Measurements from ENCODE around the gene PMM1. TPM values are rescaled to one million over a fixed set of nuclear protein-coding genes. Genes with fewer than 3 reads are reported as not detected.

The PMM1 gene
- total and polyA plus RNA-seq, 4 experiments from 2014 or later = 31.7 to 45.7 (median 32.5) TPM

GRCh38 chr22:41584881-41585280 is 4.8 kb downstream of the PMM1 start:
- POLR2A ChIA-PET (ENCODE audit: partially characterized antibody) = no interaction called here
- H3K36me3 Mint-ChIP-seq = peaks cover 9 to 40% of the 10 kb centered on the region in 2 donors
- CTCF ChIA-PET (ENCODE audit: partially characterized antibody) = no interaction called here

GRCh38 chr22:41582694-41583093 is 6.9 kb downstream of the PMM1 start:
- peak overlapping the region in 1 of 7 donors; percentile 52 for H3K27ac Mint-ChIP-seq
- no peaks in the 10 kb centered on the region for H3K9me3 Mint-ChIP-seq
- POLR2A ChIA-PET (ENCODE audit: partially characterized antibody) = no interaction called here
- no peaks in the 10 kb centered on the region for H3K27me3 Mint-ChIP-seq
- peaks cover 26% of the 10 kb centered on the region for H3K36me3 ChIP-seq (ENCODE audit: insufficient read depth, low read length)
- peaks cover 1 to 11% (median 3%) of the 10 kb centered on the region in 4 donors for H3K4me1 Mint-ChIP-seq
- no peak overlapping the region for H3K27ac ChIP-seq (ENCODE audit: low read depth, low read length)
- intact Hi-C loops (cut with micrococcal nuclease) = loop anchor here (10.0 kb wide), 1 partner anchor 138 kb away; the partner anchor contains the start of gene TOB2
- H3K4me3 ChIP-seq (ENCODE audit: low read length in 2 of 2) = no peak overlapping the region
- H3K4me1 ChIP-seq (ENCODE audit: insufficient read depth, low read length) = no peaks in the 10 kb centered on the region
- peaks cover 9 to 52% of the 10 kb centered on the region in 2 donors for H3K36me3 Mint-ChIP-seq
- DNase-seq = no peak
- no peaks in the 10 kb centered on the region for H3K9me3 ChIP-seq (ENCODE audit: control insufficient read depth in 1 of 2, low read length in 2 of 2)
- no peaks in the 10 kb centered on the region for H3K27me3 ChIP-seq (ENCODE audit: insufficient read depth, low read length)
- CTCF ChIA-PET (ENCODE audit: partially characterized antibody) = interaction anchor here (0.6 kb wide), 1 partner anchor 132 kb away, joined by 3 read pairs; no protein-coding TSS in a partner anchor
- H3K4me3 Mint-ChIP-seq = peak overlapping the region in 1 of 8 donors; percentile 63

More at GRCh38 chr22:41584881-41585280, 4.8 kb downstream of the PMM1 start:
- no peak for DNase-seq
- Histone ChIP-seq H3K4me1 (ENCODE audit: insufficient read depth, low read length) (peaks cover 10% of the 10 kb centered on the region), H3K27ac (ENCODE audit: low read depth, low read length) (no peak overlapping the region), H3K36me3 (ENCODE audit: insufficient read depth, low read length) (peaks cover 19% of the 10 kb centered on the region), H3K27me3 (ENCODE audit: insufficient read depth, low read length) (no peaks in the 10 kb centered on the region), H3K4me3 (ENCODE audit: low read length in 2 of 2) (no peak overlapping the region), H3K9me3 (ENCODE audit: control insufficient read depth in 1 of 2, low read length in 2 of 2) (no peaks in the 10 kb centered on the region)
- H3K27me3 Mint-ChIP-seq = no peaks in the 10 kb centered on the region
- H3K4me3 Mint-ChIP-seq = no peak overlapping the region
- H3K27ac Mint-ChIP-seq = no peak overlapping the region
- H3K9me3 Mint-ChIP-seq = no peaks in the 10 kb centered on the region
- peaks cover 7 to 27% (median 15%) of the 10 kb centered on the region in 4 donors for H3K4me1 Mint-ChIP-seq
- intact Hi-C loops (cut with micrococcal nuclease) = loop anchor here (10.0 kb wide), 1 partner anchor 140 kb away; the partner anchor contains the start of gene TOB2

- H3K4me3 ChIP-seq (ENCODE audit: low read length in 2 of 2) = no peak overlapping the region
- H3K4me1 ChIP-seq (ENCODE audit: insufficient read depth, low read length) = no peaks in the 10 kb centered on the region
- no peak overlapping the region for H3K27ac Mint-ChIP-seq
- intact Hi-C loops (cut with micrococcal nuclease) = loop anchor here (10.0 kb wide), 1 partner anchor 135 kb away; the partner anchor contains the start of gene TOB2
- H3K36me3 ChIP-seq (ENCODE audit: insufficient read depth, low read length) = peaks cover 30% of the 10 kb centered on the region
- POLR2A ChIA-PET (ENCODE audit: partially characterized antibody) = no interaction called here
- no peak overlapping the region for H3K4me3 Mint-ChIP-seq
- peaks cover 13 to 58% of the 10 kb centered on the region in 2 donors for H3K36me3 Mint-ChIP-seq
- no peaks in the 10 kb centered on the region for H3K9me3 Mint-ChIP-seq
- no peak for DNase-seq
- peaks cover 0 to 6% (median under 1%) of the 10 kb centered on the region in 4 donors for H3K4me1 Mint-ChIP-seq
- no peaks in the 10 kb centered on the region for H3K27me3 ChIP-seq (ENCODE audit: insufficient read depth, low read length)
- H3K27ac ChIP-seq (ENCODE audit: low read depth, low read length) = no peak overlapping the region
- H3K9me3 ChIP-seq (ENCODE audit: control insufficient read depth in 1 of 2, low read length in 2 of 2) = no peaks in the 10 kb centered on the region
- CTCF ChIA-PET (ENCODE audit: partially characterized antibody) = interaction anchor here (0.6 kb wide), 1 partner anchor 767 kb away, joined by 3 read pairs; no protein-coding TSS in a partner anchor
- no peaks in the 10 kb centered on the region for H3K27me3 Mint-ChIP-seq
Measured at GRCh38 chr22:41579997-41580355, 9.7 kb downstream of the PMM1 start.

GRCh38 chr22:41579297-41579996 is 10.2 kb downstream of the PMM1 start:
- H3K9me3 Mint-ChIP-seq = no peaks in the 10 kb centered on the region
- Histone ChIP-seq H3K27me3 (ENCODE audit: insufficient read depth, low read length) (no peaks in the 10 kb centered on the region), H3K4me3 (ENCODE audit: low read length in 2 of 2) (no peak overlapping the region), H3K9me3 (ENCODE audit: control insufficient read depth in 1 of 2, low read length in 2 of 2) (no peaks in the 10 kb centered on the region), H3K27ac (ENCODE audit: low read depth, low read length) (no peak overlapping the region), H3K4me1 (ENCODE audit: insufficient read depth, low read length) (no peaks in the 10 kb centered on the region), H3K36me3 (ENCODE audit: insufficient read depth, low read length) (peaks cover 28% of the 10 kb centered on the region)
- H3K27me3 Mint-ChIP-seq = no peaks in the 10 kb centered on the region
- intact Hi-C loops (cut with micrococcal nuclease) = no loop called here
- CTCF ChIA-PET (ENCODE audit: partially characterized antibody) = interaction anchor here (0.6 kb wide), 1 partner anchor 766 kb away, joined by 3 read pairs; no protein-coding TSS in a partner anchor
- peaks cover 12 to 53% of the 10 kb centered on the region in 2 donors for H3K36me3 Mint-ChIP-seq
- peaks cover 0 to 6% (median under 1%) of the 10 kb centered on the region in 4 donors for H3K4me1 Mint-ChIP-seq
- no peak overlapping the region for H3K27ac Mint-ChIP-seq
- no peak overlapping the region for H3K4me3 Mint-ChIP-seq
- DNase-seq = no peak
- POLR2A ChIA-PET (ENCODE audit: partially characterized antibody) = no interaction called here

GRCh38 chr22:41578818-41579217 is 10.8 kb downstream of the PMM1 start:
- Histone ChIP-seq H3K36me3 (ENCODE audit: insufficient read depth, low read length) (peaks cover 22% of the 10 kb centered on the region), H3K4me3 (ENCODE audit: low read length in 2 of 2) (no peak overlapping the region), H3K27me3 (ENCODE audit: insufficient read depth, low read length) (no peaks in the 10 kb centered on the region), H3K4me1 (ENCODE audit: insufficient read depth, low read length) (no peaks in the 10 kb centered on the region), H3K27ac (ENCODE audit: low read depth, low read length) (no peak overlapping the region), H3K9me3 (ENCODE audit: control insufficient read depth in 1 of 2, low read length in 2 of 2) (no peaks in the 10 kb centered on the region)
- H3K4me3 Mint-ChIP-seq = no peak overlapping the region
- intact Hi-C loops (cut with micrococcal nuclease) = no loop called here
- no peak overlapping the region for H3K27ac Mint-ChIP-seq
- H3K9me3 Mint-ChIP-seq = no peaks in the 10 kb centered on the region
- CTCF ChIA-PET (ENCODE audit: partially characterized antibody) = no interaction called here
- H3K27me3 Mint-ChIP-seq = no peaks in the 10 kb centered on the region
- H3K36me3 Mint-ChIP-seq = peaks cover 10 to 49% of the 10 kb centered on the region in 2 donors
- DNase-seq = no peak
- H3K4me1 Mint-ChIP-seq = peaks cover 0 to 6% (median under 1%) of the 10 kb centered on the region in 4 donors
- POLR2A ChIA-PET (ENCODE audit: partially characterized antibody) = no interaction called here

GRCh38 chr22:41578114-41578513 is 11.5 kb downstream of the PMM1 start:
- Mint-ChIP-seq H3K36me3 (peaks cover 10 to 43% of the 10 kb centered on the region in 2 donors), H3K27me3 (no peaks in the 10 kb centered on the region), H3K27ac (peak overlapping the region in 2 of 7 donors; percentile 23 to 46), H3K4me1 (peaks cover 0 to 6% (median under 1%) of the 10 kb centered on the region in 4 donors), H3K9me3 (no peaks in the 10 kb centered on the region), H3K4me3 (no peak overlapping the region)
- POLR2A ChIA-PET (ENCODE audit: partially characterized antibody) = no interaction called here
- no peak for DNase-seq
- CTCF ChIA-PET (ENCODE audit: partially characterized antibody) = no interaction called here
- Histone ChIP-seq H3K9me3 (ENCODE audit: control insufficient read depth in 1 of 2, low read length in 2 of 2) (no peaks in the 10 kb centered on the region), H3K4me3 (ENCODE audit: low read length in 2 of 2) (no peak overlapping the region), H3K27me3 (ENCODE audit: insufficient read depth, low read length) (no peaks in the 10 kb centered on the region), H3K27ac (ENCODE audit: low read depth, low read length) (no peak overlapping the region), H3K36me3 (ENCODE audit: insufficient read depth, low read length) (peaks cover 19% of the 10 kb centered on the region), H3K4me1 (ENCODE audit: insufficient read depth, low read length) (no peaks in the 10 kb centered on the region)
- intact Hi-C loops (cut with micrococcal nuclease) = no loop called here

GRCh38 chr22:41576877-41577276 is 12.8 kb downstream of the PMM1 start:
- Histone ChIP-seq H3K36me3 (ENCODE audit: insufficient read depth, low read length) (peaks cover 11% of the 10 kb centered on the region), H3K4me1 (ENCODE audit: insufficient read depth, low read length) (no peaks in the 10 kb centered on the region), H3K4me3 (ENCODE audit: low read length in 2 of 2) (no peak overlapping the region), H3K27ac (ENCODE audit: low read depth, low read length) (no peak overlapping the region), H3K9me3 (ENCODE audit: control insufficient read depth in 1 of 2, low read length in 2 of 2) (no peaks in the 10 kb centered on the region), H3K27me3 (ENCODE audit: insufficient read depth, low read length) (no peaks in the 10 kb centered on the region)
- intact Hi-C loops (cut with micrococcal nuclease) = no loop called here
- Mint-ChIP-seq H3K4me3 (no peak overlapping the region), H3K9me3 (no peaks in the 10 kb centered on the region), H3K4me1 (no peaks in the 10 kb centered on the region), H3K27me3 (no peaks in the 10 kb centered on the region), H3K36me3 (peaks cover 4 to 33% of the 10 kb centered on the region in 2 donors), H3K27ac (peak overlapping the region in 1 of 7 donors; percentile 37)
- DNase-seq = peak in 4 of 5 donors; percentile 9 to 34 (median 21)
- POLR2A ChIA-PET (ENCODE audit: partially characterized antibody) = no interaction called here
- CTCF ChIA-PET (ENCODE audit: partially characterized antibody) = interaction anchor here (0.5 kb wide), 1 partner anchor 630 kb away, joined by 3 read pairs; no protein-coding TSS in a partner anchor
